ENCODE data around the gene NRG4. TPM values are rescaled to one million over a fixed set of nuclear protein-coding genes. Genes with fewer than 3 reads are reported as not detected.

NRG4 gene
- total RNA-seq, 1 experiment from 2014 or later: 1.0 TPM

- Histone ChIP-seq H2AFZ (ENCODE audit: low read depth, low read length, poor library complexity, severe bottlenecking) (no peak overlapping the region), H3K4me3 (replicated peaks in 1 of 2; ENCODE audit: low read depth in 1 of 2, low read length in 2 of 2) (no peak overlapping the region), H3K9ac (ENCODE audit: low read length) (no peak overlapping the region), H3K9me2 (ENCODE audit: insufficient read depth) (no peaks in the 10 kb centered on the region), H4K20me1 (ENCODE audit: insufficient read depth) (peaks cover 11% of the 10 kb centered on the region; the same call in 1 of the 2 replicates), H3K27ac (ENCODE audit: low read depth, low read length) (no peak overlapping the region), H3K36me3 (ENCODE audit: control insufficient read depth in 1 of 2, insufficient read depth in 2 of 2, low read length in 2 of 2) (peaks cover 4 to 17% of the 10 kb centered on the region in 2 experiments; a peak in 2 of 4 replicates), H3K79me2 (ENCODE audit: insufficient read depth, low read length) (peaks cover 82% of the 10 kb centered on the region), H3K27me3 (ENCODE audit: insufficient read depth, low read length) (no peaks in the 10 kb centered on the region), H3K4me1 (ENCODE audit: control insufficient read depth in 1 of 2, insufficient read depth in 2 of 2, low read length in 2 of 2) (no peaks in the 10 kb centered on the region), H3K9me3 (ENCODE audit: control insufficient read depth in 1 of 2, insufficient read depth in 1 of 2, low read depth in 1 of 2, low read length in 2 of 2) (no peaks in the 10 kb centered on the region), H3K4me2 (ENCODE audit: low read length) (no peak overlapping the region)
- intact Hi-C loops (cut with micrococcal nuclease): no loop called here
- ChIA-PET POLR2A (no interaction called here), CTCF (interaction anchor here (1.1 to 2.2 kb wide), 2 partner anchors 112 to 130 kb away, joined by 3 to 10 read pairs; no protein-coding TSS in a partner anchor), RAD21 (ENCODE audit: low non-redundant PET in 1 of 2, low total read pairs in 2 of 2, uncharacterized antibody in 2 of 2, unreplicated experiment in 2 of 2) (no interaction called here)
- no peak for DNase-seq (ENCODE audit: low read depth, low spot score)
- no TSS peak for BruUV-seq (replicated peaks)
- TF ChIP-seq ELF1 (IDR thresholded peaks at IDR 0.05; ENCODE audit: borderline replicate concordance, low read depth) (no peak), FOSL1 (IDR thresholded peaks at IDR 0.05; ENCODE audit: low read depth) (no peak), TCF7L2 (IDR thresholded peaks at IDR 0.05; ENCODE audit: borderline replicate concordance, extremely low read depth, insufficient read depth, insufficient read length) (no peak), ZNF274 (IDR thresholded peaks at IDR 0.05; ENCODE audit: low read depth, low read length) (no peak), SRF (IDR thresholded peaks at IDR 0.05; ENCODE audit: low read depth) (no peak), SP1 (IDR thresholded peaks at IDR 0.05; ENCODE audit: low read depth) (no peak), POLR2A (IDR thresholded peaks at IDR 0.05; ENCODE audit: borderline replicate concordance, extremely low read depth, insufficient read depth, insufficient read length) (no peak), CBX3 (IDR thresholded peaks at IDR 0.05; ENCODE audit: low read depth) (no peak)
- no peak for ATAC-seq
These were observed 84.6 kb downstream of the NRG4 start for GRCh38 chr15:75927601-75928000.

- intact Hi-C loops (cut with micrococcal nuclease): no loop called here
- Histone ChIP-seq H3K27ac (ENCODE audit: low read depth, low read length) (no peak overlapping the region), H3K27me3 (ENCODE audit: insufficient read depth, low read length) (no peaks in the 10 kb centered on the region), H3K4me1 (ENCODE audit: control insufficient read depth in 1 of 2, insufficient read depth in 2 of 2, low read length in 2 of 2) (no peaks in the 10 kb centered on the region), H3K79me2 (ENCODE audit: insufficient read depth, low read length) (peaks cover 88% of the 10 kb centered on the region), H3K36me3 (ENCODE audit: control insufficient read depth in 1 of 2, insufficient read depth in 2 of 2, low read length in 2 of 2) (peaks cover 2 to 18% of the 10 kb centered on the region in 2 experiments; a peak in 2 of 4 replicates), H4K20me1 (ENCODE audit: insufficient read depth) (peaks cover 11% of the 10 kb centered on the region; the same call in 1 of the 2 replicates), H3K4me3 (replicated peaks in 1 of 2; ENCODE audit: low read depth in 1 of 2, low read length in 2 of 2) (no peak overlapping the region), H3K4me2 (ENCODE audit: low read length) (no peak overlapping the region), H3K9me3 (ENCODE audit: control insufficient read depth in 1 of 2, insufficient read depth in 1 of 2, low read depth in 1 of 2, low read length in 2 of 2) (no peaks in the 10 kb centered on the region), H2AFZ (ENCODE audit: low read depth, low read length, poor library complexity, severe bottlenecking) (no peak overlapping the region), H3K9me2 (ENCODE audit: insufficient read depth) (no peaks in the 10 kb centered on the region), H3K9ac (ENCODE audit: low read length) (no peak overlapping the region)
- RAD21 ChIA-PET (ENCODE audit: low non-redundant PET in 1 of 2, low total read pairs in 2 of 2, uncharacterized antibody in 2 of 2, unreplicated experiment in 2 of 2): no interaction called here
- CTCF ChIA-PET: no interaction called here
- no peak for DNase-seq (ENCODE audit: low read depth, low spot score)
- POLR2A ChIA-PET: no interaction called here
- no peak for ATAC-seq
- no TSS peak for BruUV-seq (replicated peaks)
- TF ChIP-seq POLR2A (IDR thresholded peaks at IDR 0.05; ENCODE audit: borderline replicate concordance, extremely low read depth, insufficient read depth, insufficient read length) (no peak), POLR2AphosphoS5 (IDR thresholded peaks at IDR 0.05; ENCODE audit: low read depth, low read length) (no peak), TCF7L2 (IDR thresholded peaks at IDR 0.05; ENCODE audit: borderline replicate concordance, extremely low read depth, insufficient read depth, insufficient read length) (no peak), ELF1 (IDR thresholded peaks at IDR 0.05; ENCODE audit: borderline replicate concordance, low read depth) (no peak), EGR1 (IDR thresholded peaks at IDR 0.05; ENCODE audit: low read depth) (no peak), EZH2 (IDR thresholded peaks at IDR 0.05) (no peak), REST (IDR thresholded peaks at IDR 0.05; ENCODE audit: low read depth) (no peak), ZNF274 (IDR thresholded peaks at IDR 0.05; ENCODE audit: low read depth, low read length) (no peak), CTCF (IDR thresholded peaks at IDR 0.05 in 2 of 3, conservative IDR thresholded peaks at IDR 0.05 in 1 of 3; ENCODE audit: borderline replicate concordance in 1 of 3, insufficient read depth in 1 of 3, low read depth in 2 of 3, low read length in 2 of 3) (no peak), SP1 (IDR thresholded peaks at IDR 0.05; ENCODE audit: low read depth) (no peak), FOSL1 (IDR thresholded peaks at IDR 0.05; ENCODE audit: low read depth) (no peak), CEBPB (IDR thresholded peaks at IDR 0.05; ENCODE audit: low read depth) (no peak), ZFX (IDR thresholded peaks at IDR 0.05) (no peak), MAX (IDR thresholded peaks at IDR 0.05) (no peak)
These were observed 85.3 kb downstream of the NRG4 start for GRCh38 chr15:75926931-75927330.

Measured in HCT116 (cell line).